Measurements from ENCODE around the gene DGKB.

GRCh38 chr7:14207138-14207537 is 695.4 kb downstream of the DGKB start:
- TF ChIP-seq, protein P1, sequence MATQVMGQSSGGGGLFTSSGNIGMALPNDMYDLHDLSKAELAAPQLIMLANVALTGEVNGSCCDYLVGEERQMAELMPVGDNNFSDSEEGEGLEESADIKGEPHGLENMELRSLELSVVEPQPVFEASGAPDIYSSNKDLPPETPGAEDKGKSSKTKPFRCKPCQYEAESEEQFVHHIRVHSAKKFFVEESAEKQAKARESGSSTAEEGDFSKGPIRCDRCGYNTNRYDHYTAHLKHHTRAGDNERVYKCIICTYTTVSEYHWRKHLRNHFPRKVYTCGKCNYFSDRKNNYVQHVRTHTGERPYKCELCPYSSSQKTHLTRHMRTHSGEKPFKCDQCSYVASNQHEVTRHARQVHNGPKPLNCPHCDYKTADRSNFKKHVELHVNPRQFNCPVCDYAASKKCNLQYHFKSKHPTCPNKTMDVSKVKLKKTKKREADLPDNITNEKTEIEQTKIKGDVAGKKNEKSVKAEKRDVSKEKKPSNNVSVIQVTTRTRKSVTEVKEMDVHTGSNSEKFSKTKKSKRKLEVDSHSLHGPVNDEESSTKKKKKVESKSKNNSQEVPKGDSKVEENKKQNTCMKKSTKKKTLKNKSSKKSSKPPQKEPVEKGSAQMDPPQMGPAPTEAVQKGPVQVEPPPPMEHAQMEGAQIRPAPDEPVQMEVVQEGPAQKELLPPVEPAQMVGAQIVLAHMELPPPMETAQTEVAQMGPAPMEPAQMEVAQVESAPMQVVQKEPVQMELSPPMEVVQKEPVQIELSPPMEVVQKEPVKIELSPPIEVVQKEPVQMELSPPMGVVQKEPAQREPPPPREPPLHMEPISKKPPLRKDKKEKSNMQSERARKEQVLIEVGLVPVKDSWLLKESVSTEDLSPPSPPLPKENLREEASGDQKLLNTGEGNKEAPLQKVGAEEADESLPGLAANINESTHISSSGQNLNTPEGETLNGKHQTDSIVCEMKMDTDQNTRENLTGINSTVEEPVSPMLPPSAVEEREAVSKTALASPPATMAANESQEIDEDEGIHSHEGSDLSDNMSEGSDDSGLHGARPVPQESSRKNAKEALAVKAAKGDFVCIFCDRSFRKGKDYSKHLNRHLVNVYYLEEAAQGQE (IDR thresholded peaks at IDR 0.05; ENCODE audit: insufficient replicate concordance, low read depth), result no peak
- TF ChIP-seq, protein P2, sequence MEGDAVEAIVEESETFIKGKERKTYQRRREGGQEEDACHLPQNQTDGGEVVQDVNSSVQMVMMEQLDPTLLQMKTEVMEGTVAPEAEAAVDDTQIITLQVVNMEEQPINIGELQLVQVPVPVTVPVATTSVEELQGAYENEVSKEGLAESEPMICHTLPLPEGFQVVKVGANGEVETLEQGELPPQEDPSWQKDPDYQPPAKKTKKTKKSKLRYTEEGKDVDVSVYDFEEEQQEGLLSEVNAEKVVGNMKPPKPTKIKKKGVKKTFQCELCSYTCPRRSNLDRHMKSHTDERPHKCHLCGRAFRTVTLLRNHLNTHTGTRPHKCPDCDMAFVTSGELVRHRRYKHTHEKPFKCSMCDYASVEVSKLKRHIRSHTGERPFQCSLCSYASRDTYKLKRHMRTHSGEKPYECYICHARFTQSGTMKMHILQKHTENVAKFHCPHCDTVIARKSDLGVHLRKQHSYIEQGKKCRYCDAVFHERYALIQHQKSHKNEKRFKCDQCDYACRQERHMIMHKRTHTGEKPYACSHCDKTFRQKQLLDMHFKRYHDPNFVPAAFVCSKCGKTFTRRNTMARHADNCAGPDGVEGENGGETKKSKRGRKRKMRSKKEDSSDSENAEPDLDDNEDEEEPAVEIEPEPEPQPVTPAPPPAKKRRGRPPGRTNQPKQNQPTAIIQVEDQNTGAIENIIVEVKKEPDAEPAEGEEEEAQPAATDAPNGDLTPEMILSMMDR (IDR thresholded peaks at IDR 0.05; ENCODE audit: insufficient read depth, low read length), result no peak
